Progenitor cell of endocrine pancreas (in vitro differentiated cells): ENCODE data around the gene CFP. TPM values are rescaled to one million over a fixed set of nuclear protein-coding genes. Genes with fewer than 3 reads are reported as not detected.

ENCODE experiments used
- DNase-seq: peaks from one replicate; pipeline ENCODE4 v3.0.0; 2021; ENCODE audit warnings: low spot score; ENCODE audit not compliant: unreplicated experiment
- H3K27ac Mint-ChIP-seq: 2 replicates; pipeline ENCODE4 v1.8.0; 2021; ENCODE audit warnings: mild to moderate bottlenecking, moderate library complexity, mixed read lengths
- H3K27me3 Mint-ChIP-seq: 2 replicates; pipeline ENCODE4 v1.8.0; 2021; ENCODE audit warnings: mixed read lengths
- H3K36me3 Mint-ChIP-seq: 2 replicates; pipeline ENCODE4 v1.8.0; 2022; ENCODE audit warnings: mixed read lengths; ENCODE audit not compliant: insufficient read depth
- H3K4me1 Mint-ChIP-seq: 2 replicates; pipeline ENCODE4 v1.8.0; 2021; ENCODE audit warnings: low read depth, mixed read lengths
- H3K4me3 Mint-ChIP-seq: 2 replicates; pipeline ENCODE4 v1.8.0; 2021; ENCODE audit warnings: low read depth, mild to moderate bottlenecking, moderate library complexity, mixed read lengths
- H3K9me3 Mint-ChIP-seq: 2 replicates; pipeline ENCODE4 v1.8.0; 2021; ENCODE audit warnings: low read depth, mixed read lengths
- total RNA-seq: library from RNA; stranded (reverse); gene quantifications from 2 replicates; pipeline ENCODE4 v1.2.1, GENCODE V29; 2021
- TF ChIP-seq, protein P1 (sequence below): fragments of 200-600 bp; sonication (generic); IDR thresholded peaks from one replicate; pipeline ENCODE4 v1.5.0; 2021; ENCODE audit warnings: antibody characterized with exemption, mild to moderate bottlenecking; ENCODE audit not compliant: unreplicated experiment

CFP gene
- total RNA-seq, 1 donor from 2014 or later = 0.93 TPM

DNA sequence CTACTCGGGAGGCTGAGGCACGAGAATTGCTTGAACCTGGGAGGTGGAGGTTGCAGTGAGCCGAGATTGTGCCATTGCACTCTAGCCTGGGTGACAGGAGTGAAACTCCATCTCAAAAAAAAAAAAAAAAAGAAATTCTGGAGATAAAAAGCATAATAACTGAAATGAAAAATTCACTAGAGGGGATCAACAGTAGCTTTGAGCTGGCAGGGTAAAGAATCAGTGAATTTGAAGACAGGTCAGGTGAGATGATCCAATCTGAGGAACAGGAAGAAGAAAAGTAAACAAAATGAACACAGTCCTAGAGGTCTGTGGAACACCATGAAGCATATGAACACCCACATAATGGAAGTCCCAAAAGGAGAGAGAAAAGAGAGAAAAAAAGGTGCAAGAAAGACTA lies 32.5 kb downstream of the CFP start:
- Mint-ChIP-seq H3K9me3 (peaks cover 36% of the 10 kb centered on the region), H3K4me1 (no peaks in the 10 kb centered on the region), H3K4me3 (no peak overlapping the region), H3K36me3 (no peaks in the 10 kb centered on the region), H3K27me3 (no peaks in the 10 kb centered on the region), H3K27ac (no peak overlapping the region)
- TF ChIP-seq, protein P1, sequence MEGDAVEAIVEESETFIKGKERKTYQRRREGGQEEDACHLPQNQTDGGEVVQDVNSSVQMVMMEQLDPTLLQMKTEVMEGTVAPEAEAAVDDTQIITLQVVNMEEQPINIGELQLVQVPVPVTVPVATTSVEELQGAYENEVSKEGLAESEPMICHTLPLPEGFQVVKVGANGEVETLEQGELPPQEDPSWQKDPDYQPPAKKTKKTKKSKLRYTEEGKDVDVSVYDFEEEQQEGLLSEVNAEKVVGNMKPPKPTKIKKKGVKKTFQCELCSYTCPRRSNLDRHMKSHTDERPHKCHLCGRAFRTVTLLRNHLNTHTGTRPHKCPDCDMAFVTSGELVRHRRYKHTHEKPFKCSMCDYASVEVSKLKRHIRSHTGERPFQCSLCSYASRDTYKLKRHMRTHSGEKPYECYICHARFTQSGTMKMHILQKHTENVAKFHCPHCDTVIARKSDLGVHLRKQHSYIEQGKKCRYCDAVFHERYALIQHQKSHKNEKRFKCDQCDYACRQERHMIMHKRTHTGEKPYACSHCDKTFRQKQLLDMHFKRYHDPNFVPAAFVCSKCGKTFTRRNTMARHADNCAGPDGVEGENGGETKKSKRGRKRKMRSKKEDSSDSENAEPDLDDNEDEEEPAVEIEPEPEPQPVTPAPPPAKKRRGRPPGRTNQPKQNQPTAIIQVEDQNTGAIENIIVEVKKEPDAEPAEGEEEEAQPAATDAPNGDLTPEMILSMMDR = no peak
- no peak for DNase-seq

DNA sequence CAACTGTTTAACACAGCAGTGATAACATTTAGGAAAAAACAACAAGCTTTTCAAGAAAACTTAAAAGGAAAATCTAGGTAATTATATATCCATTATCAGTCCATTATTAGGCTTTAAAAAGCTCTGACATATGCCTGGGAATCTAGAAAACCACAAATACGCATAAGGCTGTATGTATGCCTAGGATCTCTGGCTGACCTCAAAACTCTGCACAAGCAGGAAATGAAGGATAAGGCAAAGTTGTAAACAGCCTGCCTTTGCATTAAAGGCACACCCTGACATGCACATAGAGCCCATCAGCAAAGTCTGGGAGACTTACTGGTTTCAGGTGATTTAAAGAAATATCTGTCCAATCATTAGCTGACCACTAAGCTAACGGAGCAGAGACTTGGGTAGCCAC lies 33.5 kb downstream of the CFP start:
- no peak overlapping the region for H3K4me3 Mint-ChIP-seq
- TF ChIP-seq, protein P1 = no peak
- no peaks in the 10 kb centered on the region for H3K27me3 Mint-ChIP-seq
- no peaks in the 10 kb centered on the region for H3K4me1 Mint-ChIP-seq
- no peaks in the 10 kb centered on the region for H3K36me3 Mint-ChIP-seq
- H3K27ac Mint-ChIP-seq = no peak overlapping the region
- peaks cover 29% of the 10 kb centered on the region for H3K9me3 Mint-ChIP-seq
- no peak for DNase-seq

DNA sequence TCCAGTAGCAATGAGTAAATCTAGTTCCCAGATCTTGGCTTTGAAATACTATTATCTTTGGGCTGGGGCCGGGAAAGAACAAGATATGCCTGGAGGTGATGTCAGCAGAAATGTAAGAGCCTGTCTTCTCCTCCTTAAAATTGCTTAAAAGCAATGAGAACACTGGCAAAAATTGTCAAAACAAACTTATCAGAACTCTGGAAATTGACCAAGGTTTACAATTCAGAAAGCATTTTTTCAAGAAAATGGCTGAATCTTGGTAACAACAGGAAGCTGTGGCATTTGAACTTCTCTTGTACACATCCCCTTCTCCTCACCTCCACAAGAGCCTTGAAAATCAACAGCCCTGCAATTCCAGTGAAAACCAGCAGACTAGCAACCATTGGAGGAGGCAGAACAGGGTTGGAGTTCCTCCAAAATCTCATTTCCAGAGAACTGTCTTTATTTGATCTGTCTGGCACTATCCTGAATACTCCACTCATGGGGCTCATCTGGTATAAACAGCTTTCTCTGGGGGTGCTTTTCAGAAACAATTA lies 33.9 kb downstream of the CFP start:
- TF ChIP-seq, protein P1 = no peak
- Mint-ChIP-seq H3K36me3 (no peaks in the 10 kb centered on the region), H3K27ac (no peak overlapping the region), H3K9me3 (peaks cover 24% of the 10 kb centered on the region), H3K27me3 (no peaks in the 10 kb centered on the region), H3K4me3 (no peak overlapping the region), H3K4me1 (no peaks in the 10 kb centered on the region)
- no peak for DNase-seq

DNA sequence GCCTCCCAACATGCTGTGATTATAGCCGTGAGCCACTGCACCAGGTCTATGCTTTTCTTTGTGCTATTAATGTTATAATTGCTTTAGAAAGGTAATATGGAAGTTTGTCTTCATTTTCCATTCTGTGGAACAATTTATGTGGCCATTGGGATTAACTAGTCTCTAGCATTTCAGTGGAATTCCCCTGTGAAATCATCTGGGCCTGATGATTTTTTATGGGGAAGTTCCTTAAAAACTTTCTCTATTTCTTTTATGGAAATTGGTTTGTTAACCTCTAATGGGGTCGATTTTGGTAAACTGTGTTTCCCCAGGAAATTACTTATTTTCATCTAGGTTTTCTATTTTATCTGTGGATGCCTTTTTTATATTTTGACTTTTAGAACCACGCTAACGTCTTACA lies 36.2 kb downstream of the CFP start:
- Mint-ChIP-seq H3K27me3 (no peaks in the 10 kb centered on the region), H3K4me1 (no peaks in the 10 kb centered on the region), H3K27ac (no peak overlapping the region), H3K9me3 (peaks cover 19% of the 10 kb centered on the region), H3K36me3 (no peaks in the 10 kb centered on the region), H3K4me3 (no peak overlapping the region)
- TF ChIP-seq, protein P1 = no peak
- DNase-seq = no peak

DNA sequence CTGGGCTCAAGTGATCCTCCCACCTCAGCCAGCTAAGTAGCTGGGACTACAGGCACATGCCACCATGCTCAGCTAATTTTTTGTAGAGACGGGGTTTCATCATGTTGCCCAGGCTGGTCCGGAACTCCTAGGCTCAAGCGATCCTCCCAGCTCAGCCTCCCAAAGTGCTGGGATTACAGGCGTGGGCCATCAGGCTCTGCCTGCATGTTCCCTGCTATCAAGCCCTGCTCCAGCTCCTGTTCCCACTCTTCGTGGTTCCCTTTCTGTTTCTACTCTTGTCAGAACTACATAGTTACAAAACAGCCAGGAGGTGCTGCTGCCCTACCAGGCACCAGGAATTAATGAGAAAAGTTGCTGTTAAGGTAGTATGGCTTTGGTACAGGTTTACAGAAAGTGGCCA lies 38.7 kb downstream of the CFP start:
- H3K9me3 Mint-ChIP-seq = peaks cover 4% of the 10 kb centered on the region
- no peak overlapping the region for H3K27ac Mint-ChIP-seq
- no peak for DNase-seq
- no peaks in the 10 kb centered on the region for H3K27me3 Mint-ChIP-seq
- no peaks in the 10 kb centered on the region for H3K4me1 Mint-ChIP-seq
- no peaks in the 10 kb centered on the region for H3K36me3 Mint-ChIP-seq
- H3K4me3 Mint-ChIP-seq = no peak overlapping the region
- TF ChIP-seq, protein P1 = no peak
